ENCODE measurements around the gene BUB1. TPM values are rescaled to one million over a fixed set of nuclear protein-coding genes. Genes with fewer than 3 reads are reported as not detected.

The BUB1 gene
- 5.0 and 65.7 TPM in 2 replicates for total RNA-seq

DNA sequence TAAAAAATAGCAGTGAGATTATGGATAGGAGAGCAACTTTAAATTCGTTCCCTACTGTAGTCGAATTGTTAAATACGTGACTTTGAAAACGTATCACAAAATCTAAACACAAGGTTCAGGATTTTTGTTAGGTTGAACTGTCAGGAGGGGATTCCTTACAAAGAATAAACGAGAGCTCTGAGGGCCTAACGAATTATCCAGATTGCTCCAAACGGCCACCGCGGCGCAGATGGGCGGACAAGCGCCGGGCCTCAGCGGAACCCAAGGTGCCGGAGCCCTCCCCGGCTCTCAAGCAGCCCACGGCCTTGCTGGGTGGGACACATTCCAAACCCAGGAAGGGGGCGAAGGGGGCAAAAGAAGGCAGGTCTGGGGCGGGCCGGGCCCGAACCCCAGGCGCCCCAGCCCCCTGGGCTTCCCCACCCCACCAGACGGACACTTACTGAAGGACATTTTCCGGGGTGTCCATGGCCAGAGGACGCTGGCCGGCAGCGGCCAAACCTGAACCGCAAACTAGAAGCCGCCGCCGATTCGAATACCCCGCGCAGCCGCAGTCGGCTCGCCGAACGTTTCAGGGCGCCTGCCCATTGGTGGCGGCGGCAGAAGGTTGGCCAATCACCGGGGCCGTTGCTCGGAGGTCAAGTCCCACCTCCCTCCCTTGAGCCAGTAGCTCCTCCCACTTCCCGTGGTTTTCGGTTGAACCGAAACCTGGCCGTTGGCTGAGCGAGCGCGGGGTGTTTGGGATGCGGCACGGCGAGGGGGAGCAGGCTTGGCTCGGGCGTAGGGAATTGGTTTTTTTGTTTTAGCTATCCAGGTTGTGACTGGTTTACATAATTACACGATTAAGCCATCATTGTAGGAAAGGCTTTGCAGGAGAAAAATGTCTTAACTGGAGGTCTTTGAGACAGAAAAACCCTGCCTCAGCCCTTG lies at the start of gene BUB1:
BUB1 (minus strand) TSS at position 534 of the 927 bp plus-strand sequence; CDS start at position 466, 68 bp downstream.

Other genes with a start within 250 kb of the BUB1 start
- gene LIMS4, start 205.2 kb downstream of the BUB1 start, total RNA-seq: 1.2 and 3.6 TPM in 2 replicates
- gene RGPD6, start 100.8 kb downstream of the BUB1 start, total RNA-seq: 22.7 and 27.6 TPM in 2 replicates
- gene ACOXL, start 54.5 kb upstream of the BUB1 start, total RNA-seq: under 0.01 TPM in 1 of 2 replicates, not detected in the other